GM19452 (cell line): Measurements from ENCODE around the gene ST7L.

Experiments
- ATAC-seq: cut with Tn5 transposase; IDR thresholded peaks from one replicate; pipeline ENCODE4 v1.9.1; 2021; ENCODE audit not compliant: unreplicated experiment

ST7L gene

DNA sequence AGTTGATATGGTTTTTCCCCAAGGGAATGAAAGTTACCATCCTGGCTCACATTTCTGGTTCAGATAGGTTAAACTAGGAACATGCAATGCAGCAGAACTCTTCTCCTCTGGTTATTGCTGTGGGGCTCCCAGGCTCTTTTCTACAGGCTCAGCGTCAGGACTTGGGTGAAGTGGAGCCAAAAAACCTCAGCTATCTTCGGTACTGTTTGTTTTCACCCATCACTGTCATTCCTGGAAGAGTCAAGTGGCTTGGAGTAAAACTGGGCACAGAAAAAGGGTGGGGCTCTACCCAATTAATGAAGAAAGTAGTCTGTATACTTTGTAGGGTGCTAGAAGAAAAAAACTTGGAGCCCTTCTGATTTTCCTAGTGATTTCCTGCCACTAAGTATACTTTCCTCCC is 100.8 kb downstream of the ST7L start:
- no peak for ATAC-seq

DNA sequence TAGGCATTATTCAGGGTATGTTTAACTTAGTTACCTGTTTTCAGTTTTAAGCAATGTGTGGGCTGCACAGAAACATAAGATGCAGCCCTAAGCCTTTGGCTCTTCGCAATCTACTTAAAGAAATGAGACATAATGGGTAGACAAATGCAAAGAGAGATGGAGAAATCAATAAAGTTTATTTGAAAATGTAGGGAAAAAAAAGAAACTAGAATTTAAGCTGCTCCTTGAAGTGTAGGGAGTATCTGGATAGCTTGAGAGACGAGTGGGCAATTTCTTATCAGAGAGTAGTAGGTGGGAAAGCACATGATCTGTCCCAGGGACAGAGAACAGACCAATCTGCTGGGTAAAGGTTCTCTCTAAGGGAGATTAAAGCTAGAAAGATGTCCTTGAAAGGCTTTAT is 101.3 kb downstream of the ST7L start:
- ATAC-seq, result no peak

- no peak for ATAC-seq
Measured at GRCh38 chr1:112517231-112517630, 101.7 kb downstream of the ST7L start.

DNA sequence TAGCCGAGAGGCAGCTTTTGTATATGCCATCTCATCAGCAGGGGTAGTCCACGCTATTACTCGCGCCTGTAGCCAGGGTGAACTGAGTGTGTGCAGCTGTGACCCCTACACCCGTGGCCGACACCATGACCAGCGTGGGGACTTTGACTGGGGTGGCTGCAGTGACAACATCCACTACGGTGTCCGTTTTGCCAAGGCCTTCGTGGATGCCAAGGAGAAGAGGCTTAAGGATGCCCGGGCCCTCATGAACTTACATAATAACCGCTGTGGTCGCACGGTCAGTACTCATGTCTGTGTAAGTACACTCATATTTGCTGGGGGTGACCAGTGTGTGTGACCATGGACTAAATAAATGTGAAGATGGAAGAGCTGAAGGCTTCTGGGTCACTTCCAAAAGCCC is 102.8 kb downstream of the ST7L start:
- ATAC-seq, result no peak

DNA sequence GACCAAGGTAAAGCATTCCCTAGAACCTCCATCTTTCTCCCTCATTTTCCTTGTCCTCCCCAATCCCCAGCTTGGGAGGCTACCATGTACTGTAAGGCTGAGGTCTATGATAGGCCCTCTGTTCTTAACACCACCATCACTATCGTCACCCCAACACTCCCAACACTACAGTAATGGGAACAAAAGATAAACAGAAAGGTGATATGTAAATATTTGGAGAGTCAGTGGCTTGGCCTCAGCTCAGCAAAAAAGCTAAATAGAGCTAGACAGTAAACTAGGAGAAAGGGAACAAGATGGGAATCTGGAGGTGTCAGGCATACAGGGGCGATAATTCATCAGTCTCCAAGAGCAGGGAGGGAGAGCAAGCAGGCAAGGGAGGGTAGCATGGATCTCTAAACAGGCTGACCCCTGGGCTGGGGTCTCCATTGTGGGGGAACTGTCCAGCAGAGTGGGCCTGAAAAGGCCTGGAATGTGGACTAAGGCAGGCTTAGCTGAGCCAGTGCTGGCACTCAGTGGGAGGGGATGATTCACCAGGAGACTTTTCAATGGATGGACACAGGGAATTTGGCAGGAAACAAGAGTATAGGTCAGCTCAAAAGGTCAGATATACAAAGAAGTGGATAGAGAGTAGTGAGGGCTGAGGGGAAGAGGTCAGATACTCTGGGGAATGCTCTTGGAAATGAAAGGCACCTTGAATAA is 103.5 kb downstream of the ST7L start:
- ATAC-seq, result no peak

- no peak for ATAC-seq
Measured at GRCh38 chr1:112514901-112515300, 104.0 kb downstream of the ST7L start.

DNA sequence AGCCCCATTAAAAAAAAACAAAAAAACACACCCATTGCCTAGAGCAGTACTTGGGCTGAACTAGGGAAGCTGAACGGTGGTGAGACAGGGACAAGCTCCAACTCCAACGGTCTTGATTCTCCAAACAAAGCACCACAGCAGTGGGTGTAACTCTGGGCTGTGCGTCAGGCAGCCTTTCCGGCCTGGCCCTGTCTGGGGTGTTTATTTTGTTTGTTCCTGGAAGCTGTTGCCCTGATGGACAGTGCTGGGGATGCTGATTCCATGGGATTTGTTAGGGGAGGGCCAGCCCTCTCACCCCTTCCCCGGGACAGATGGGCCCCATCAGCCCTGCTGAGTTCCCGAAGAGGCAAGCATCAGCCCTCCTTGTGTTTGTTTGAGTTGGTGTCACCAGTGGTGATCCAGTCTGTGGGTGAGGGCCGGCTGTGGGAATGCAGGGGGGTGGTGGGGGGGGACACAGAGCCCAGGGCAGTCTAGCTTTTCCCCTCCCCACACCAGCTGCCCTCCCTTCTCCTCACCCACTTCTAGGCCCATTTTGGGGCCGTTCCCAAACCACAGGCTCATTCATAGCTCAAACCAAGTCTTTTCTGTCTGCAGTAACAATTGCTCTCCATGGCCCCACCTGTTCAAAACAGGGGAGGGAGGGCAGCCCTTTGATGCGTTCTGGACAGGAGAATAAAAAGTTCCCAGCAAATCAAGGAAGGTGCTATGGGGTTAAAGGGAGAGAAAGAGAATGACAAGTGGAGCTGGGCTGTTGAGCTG is 105.7 kb downstream of the ST7L start:
- no peak for ATAC-seq

DNA sequence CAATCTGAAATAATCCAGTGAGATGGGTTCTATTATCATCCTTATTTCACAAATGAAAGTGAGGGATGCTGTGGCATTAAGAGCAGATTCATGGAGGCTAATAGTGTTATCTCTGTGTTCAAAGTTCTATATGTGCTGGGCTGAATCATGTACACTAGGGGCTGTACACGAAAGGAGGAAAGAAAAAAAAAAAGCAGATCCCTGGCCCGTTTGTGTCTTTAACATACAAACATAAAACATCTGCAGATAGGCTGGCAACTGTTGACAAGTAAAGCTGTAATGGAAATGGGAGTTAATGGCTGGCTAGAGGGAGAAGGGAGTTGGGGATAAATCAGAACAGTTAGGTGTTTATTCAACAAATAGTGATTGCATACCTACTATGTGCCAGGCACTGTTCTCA is 107.0 kb downstream of the ST7L start:
- ATAC-seq, result no peak

GRCh38 chr1:112510340-112510739 is 108.6 kb downstream of the ST7L start:
- ATAC-seq, result no peak

DNA sequence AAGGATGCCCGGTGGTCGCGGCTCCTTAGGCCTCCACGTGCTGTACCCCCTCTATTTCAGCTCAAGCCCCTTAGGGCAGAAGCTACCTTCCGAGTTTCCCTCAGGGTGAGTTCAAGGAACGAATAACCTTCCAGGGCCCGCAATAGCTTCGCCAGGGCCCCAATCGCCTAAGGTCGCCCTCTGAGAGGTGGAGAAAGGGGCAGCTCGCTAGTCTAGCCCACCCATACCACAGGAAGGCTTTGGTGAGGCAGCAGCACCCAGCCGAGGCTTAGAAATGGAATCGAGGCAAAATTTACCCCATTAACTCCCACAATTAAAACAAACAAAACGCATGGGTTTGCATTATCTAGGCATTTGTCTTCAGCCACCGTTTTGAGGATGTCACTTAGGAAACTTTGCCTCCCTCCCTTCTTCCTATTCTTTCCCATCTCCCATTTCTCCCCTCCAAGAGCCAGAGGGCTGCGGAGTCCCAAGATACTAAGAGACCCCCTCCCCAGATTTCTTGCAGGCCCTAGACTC is 109.2 kb downstream of the ST7L start:
- no peak for ATAC-seq

GRCh38 chr1:112509005-112509659 is 109.8 kb downstream of the ST7L start:
- ATAC-seq, result no peak

DNA sequence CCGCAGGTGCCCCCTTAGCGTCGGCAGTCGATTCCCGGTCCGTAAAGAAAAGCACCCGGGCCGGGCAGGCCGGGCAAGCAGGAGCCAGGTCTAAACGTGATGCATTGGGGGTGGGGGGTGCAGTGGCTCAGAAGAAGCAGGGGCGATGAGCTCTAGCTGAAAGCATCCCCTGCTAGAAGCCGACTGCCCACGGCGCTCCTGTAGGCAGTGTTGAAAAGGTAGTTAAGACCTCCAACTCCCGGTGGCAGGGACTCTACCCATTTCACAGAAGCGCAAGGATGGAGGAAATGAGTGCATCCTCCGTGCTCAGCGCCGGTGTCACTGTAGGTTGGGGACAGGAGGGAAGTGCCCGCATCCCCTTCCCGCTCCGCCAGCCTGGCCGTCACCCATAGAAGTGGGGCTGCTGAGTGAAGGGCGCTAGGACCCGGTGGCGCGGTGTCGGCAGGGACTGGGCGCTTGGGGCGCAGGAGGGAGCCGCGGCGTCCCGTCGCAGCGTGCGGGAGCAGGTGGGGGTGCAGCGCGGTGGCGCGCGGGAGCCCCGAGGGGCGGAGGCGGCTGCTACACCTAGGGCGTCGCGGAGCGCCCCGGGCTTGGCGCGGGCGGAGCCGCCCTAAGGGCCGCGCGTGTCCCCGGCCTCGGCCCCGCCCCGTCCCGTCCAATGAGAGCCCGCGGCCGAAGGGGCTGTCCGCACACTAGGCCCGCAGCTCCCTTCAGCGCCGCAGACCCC is 110.5 kb downstream of the ST7L start, which contains the start of gene WNT2B:
TSS of gene WNT2B (plus strand) at position 688 of the 727 bp plus-strand sequence. CDS start 298 bp downstream, outside the sequence.
- peak; percentile 63 for ATAC-seq

DNA sequence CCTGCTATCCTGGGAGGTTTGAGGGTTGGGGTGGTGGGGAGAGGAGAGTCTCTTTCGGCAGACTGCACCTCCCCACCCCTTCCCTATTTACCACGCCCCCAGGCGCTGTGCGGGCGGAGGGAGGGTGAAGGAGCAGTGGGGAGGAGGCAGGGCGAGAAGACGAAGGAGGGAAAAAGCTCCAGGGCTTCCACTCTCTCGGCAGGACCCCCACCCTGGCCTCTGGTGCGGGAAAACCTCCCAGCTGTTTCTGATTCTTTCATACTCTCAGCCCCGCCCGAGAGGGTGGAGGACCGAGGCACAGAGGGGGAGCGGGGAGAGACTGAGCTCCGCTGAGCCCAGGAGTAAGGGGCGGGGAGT is 111.0 kb downstream of the ST7L start:
- ATAC-seq, result no peak

DNA sequence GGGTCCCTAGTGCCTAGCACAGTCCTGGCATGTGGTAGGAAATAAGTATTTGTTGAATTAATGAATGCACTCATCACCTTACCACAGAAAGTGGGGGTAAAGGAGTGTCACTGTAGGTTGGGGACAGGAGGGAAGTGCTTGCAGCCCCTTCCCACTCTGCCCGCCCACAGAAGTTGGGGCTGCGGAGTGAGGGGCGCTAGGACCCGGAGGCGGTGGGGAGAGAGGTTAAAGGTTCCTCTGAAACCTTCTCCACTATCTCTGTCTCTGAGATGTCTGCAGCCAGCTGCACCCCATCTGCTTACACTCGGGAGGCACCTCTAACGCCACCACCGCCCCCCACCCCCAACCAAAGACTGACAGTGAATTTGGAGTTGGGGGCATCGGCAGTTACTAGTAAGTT is 111.6 kb downstream of the ST7L start:
- no peak for ATAC-seq

DNA sequence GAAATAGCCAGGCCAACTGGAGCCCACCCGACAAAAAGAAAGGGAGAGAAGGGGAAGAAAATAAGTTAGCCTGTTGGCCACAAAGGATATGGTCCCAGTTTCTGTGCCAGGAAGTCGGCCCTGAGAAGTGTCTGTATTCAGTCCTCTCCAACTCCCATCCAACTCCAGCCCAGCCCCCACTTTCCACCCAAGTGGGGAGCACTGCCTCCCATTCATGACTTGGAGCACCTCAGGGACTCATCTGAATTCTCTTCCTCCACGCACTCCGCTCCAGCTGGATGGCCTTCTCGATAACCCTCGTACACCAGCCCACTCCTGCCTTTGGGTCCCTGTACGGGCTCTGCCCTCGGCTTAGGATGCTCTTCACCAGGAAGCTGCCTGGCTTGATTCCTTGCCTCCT is 112.2 kb downstream of the ST7L start:
- ATAC-seq, result no peak

DNA sequence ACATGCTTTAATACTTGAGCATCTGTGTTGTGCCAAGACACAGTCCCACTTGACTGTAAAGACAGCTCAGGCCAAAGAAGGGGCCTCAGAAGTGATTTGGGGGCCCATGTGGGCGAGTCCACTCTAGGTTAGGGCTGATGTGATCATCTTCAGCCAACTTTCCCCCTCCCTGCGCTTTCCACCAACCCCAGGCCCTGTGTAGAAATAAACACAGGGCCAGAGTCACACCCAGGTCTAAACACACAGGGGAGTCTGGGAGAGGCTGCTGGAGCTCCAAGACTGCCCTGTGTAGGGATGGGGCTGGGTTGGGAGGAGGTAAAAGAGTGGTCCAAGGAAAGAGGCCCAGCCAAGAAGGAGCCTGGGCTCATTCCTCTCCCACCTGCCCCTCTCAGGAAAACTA is 112.6 kb downstream of the ST7L start:
- no peak for ATAC-seq

DNA sequence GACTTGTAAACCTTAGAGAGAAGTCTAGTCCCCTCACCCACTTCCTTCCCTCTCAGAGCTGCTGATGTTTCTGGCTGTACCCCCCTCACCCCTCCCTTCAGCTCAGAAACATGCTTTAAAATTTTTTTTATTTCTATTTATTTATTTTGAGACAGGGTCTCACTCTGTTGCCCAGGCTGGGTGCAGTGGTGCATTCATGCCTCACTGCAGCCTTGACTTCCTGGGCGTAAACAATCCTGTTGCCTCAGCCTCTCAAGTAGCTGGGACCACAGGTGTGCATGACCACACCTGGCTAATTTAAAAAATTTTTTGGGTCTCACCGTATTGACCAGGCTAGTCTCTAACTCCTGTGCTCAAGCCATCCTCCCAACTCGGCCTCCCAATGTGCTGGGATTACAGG is 113.1 kb downstream of the ST7L start:
- no peak for ATAC-seq

GRCh38 chr1:112505400-112505785 is 113.5 kb downstream of the ST7L start:
- ATAC-seq, result no peak

DNA sequence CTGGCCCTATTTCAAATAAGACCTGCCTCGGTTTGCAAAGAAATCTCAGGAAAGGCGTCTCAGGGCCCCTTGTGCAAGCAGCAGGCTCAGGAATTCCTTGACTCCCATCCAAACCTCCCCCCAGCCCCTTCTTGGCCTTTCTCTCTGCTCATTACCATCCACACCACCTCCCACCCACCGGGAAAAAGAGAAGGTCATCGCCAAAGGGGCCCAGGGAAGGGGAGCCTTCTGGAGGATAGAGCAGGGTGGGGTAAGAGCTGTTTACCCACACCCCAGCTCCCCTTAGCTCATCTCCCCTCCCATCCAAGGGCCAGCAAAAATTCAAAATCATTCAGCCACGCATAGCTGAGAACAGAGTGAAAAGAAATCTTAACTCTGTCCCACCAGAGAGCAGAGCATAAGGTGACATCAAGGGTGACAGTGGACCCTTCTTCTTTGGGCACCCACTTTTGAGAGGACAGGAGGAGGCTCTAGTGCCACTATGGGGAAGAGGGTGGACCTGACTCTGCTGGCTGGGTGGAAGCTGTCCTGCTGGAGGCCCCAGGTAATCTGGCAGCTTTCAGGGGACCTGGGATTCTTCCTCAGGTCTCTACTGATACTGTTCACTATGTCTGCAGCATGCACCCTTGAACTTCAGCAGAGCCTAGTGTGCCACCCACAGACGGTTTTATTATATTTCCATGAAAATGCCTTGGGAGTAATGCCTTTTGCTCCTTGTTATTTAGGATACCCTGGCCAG is 114.1 kb downstream of the ST7L start:
- no peak for ATAC-seq

DNA sequence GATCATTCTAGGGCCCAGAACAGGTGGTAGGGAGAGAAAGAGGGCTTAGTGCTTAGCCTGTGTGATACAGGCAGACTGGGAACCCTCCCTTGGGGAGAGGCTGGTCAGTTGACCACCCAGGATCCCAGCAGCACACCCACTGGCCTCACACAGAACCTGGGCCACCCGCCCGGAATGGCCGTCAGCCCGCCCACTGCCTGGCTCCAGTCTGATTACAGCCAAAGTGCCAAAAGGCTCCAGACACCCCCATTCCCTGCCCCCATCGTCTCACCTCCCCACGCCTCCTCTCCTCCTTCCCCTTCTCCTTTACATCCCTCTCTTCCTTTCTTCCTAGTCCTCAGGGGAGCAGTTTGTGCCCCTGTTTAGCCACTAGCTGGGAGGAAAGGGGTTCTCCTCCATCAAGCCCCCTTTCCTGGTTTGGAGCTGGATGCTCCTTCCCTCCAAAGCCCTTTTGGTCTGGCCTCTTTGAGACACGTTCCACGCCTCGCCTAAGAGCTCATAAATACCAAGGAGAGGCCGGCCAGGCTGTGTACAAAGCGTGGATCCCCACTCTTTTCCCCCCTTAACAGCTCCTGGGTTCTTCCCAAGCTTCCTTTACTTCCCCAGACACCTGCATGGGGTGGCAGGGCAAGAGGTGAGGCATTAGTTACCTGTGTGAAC is 114.8 kb downstream of the ST7L start:
- no peak for ATAC-seq
